Spleen (tissue), 7 donors: ENCODE results near the gene ARID5B.

Source experiments
- CTCF ChIP-seq, 11 experiments: fragments of 200-600 bp in 7 of 11; fragments of 450-650 bp in 4 of 11; sonication (generic) in 4 of 11; IDR thresholded peaks in 8 of 11; conservative IDR thresholded peaks in 3 of 11; 1 replicate in 7 of 11; 2 replicates in 4 of 11; pipeline versions ENCODE4 v1.4.0 to v1.8.0; 2016 to 2021; ENCODE audit warnings: antibody characterized with exemption in 11 of 11, inconsistent platforms in 4 of 11, mild to moderate bottlenecking in 1 of 11
- POLR2AphosphoS5 ChIP-seq, 3 donors: sonication (generic); formaldehyde crosslinking; IDR thresholded peaks; one replicate each; pipeline ENCODE4 v1.5.1; 2017; ENCODE audit warnings: antibody characterized with exemption in 3 of 3
- donor health status: DM: no; HTN: no; CAD: no; lungs with moderate emphysema.
- donor health status: DM: no; HTN: no; CAD: no.
- donor health status: DM: no; HTN: no; CAD: no.

- TF ChIP-seq CTCF (IDR thresholded peaks at IDR 0.05 in 8 of 11, conservative IDR thresholded peaks at IDR 0.05 in 3 of 11) (no peak), POLR2AphosphoS5 (IDR thresholded peaks at IDR 0.05) (no peak)
These were observed 89.7 kb downstream of the ARID5B start for GRCh38 chr10:61991166-61991565.
